Omental fat pad (tissue), 4 donors: ENCODE measurements around the gene ZNF564. TPM values are rescaled to one million over a fixed set of nuclear protein-coding genes. Genes with fewer than 3 reads are reported as not detected.
A peak's percentile ranks its signal among the peaks of the same experiment; 100 is the strongest.

Experiments used
- ATAC-seq: fragments of 150-250 bp; one replicate; pipeline ENCODE4 v1.9.1; 2016; ENCODE audit warnings: mild to moderate bottlenecking, moderate library complexity; ENCODE audit not compliant: low FRiP score
- DNase-seq: peaks from one replicate; pipeline ENCODE4 v3.0.0-alpha.2; 2019; ENCODE audit warnings: low spot score
- CTCF ChIP-seq, 3 donors: fragments of 450-650 bp; IDR thresholded peaks; one replicate each; pipeline ENCODE4 v1.5.1; 2016 to 2017; ENCODE audit warnings: antibody characterized with exemption in 3 of 3, mild to moderate bottlenecking in 3 of 3, moderate library complexity in 2 of 3
- total RNA-seq, 4 donors: library from RNA; depleted of rRNA; stranded (reverse); fragments of >200 nt; gene quantifications; one replicate each; pipeline ENCODE4 v1.1.0, GENCODE V29; 2016

The ZNF564 gene
- 10 to 100 TPM in 2 of 4 donors, 1 to 10 TPM in 2; 5.9 to 16.1 (median 8.3) TPM for total RNA-seq

GRCh38 chr19:12551060-12551832 lies at the start of gene ZNF564:
ZNF564 (minus strand) TSS chr19:12551482; CDS start chr19:12551332, 150 bp downstream.
- DNase-seq: peak; percentile 83
- TF ChIP-seq CTCF (IDR thresholded peaks at IDR 0.05): no peak

GRCh38 chr19:12597594-12597993 lies 46.3 kb upstream of the ZNF564 start:
- no peak for TF ChIP-seq CTCF (IDR thresholded peaks at IDR 0.05)
- ATAC-seq: no peak
- DNase-seq: no peak

More at GRCh38 chr19:12551060-12551832, at the start of gene ZNF564:
- ATAC-seq: peak; percentile 99

GRCh38 chr19:12596927-12597548 lies 45.8 kb upstream of the ZNF564 start:
- DNase-seq (no peak), ATAC-seq (no peak)
- no peak for TF ChIP-seq CTCF (IDR thresholded peaks at IDR 0.05)

GRCh38 chr19:12596485-12596884 lies 45.2 kb upstream of the ZNF564 start:
- ATAC-seq: no peak

GRCh38 chr19:12581100-12581499 lies 29.8 kb upstream of the ZNF564 start:
- no peak for ATAC-seq
- TF ChIP-seq CTCF (IDR thresholded peaks at IDR 0.05): no peak
- no peak for DNase-seq

More at GRCh38 chr19:12596485-12596884, 45.2 kb upstream of the ZNF564 start:
- no peak for DNase-seq
- no peak for TF ChIP-seq CTCF (IDR thresholded peaks at IDR 0.05)

GRCh38 chr19:12580180-12580694 lies 29.0 kb upstream of the ZNF564 start:
- no peak for DNase-seq
- no peak for TF ChIP-seq CTCF (IDR thresholded peaks at IDR 0.05)
- peak; percentile 57 for ATAC-seq
